Gastroesophageal sphincter (tissue), 4 donors: Measurements from ENCODE around the gene MAN2A1. TPM values are rescaled to one million over a fixed set of nuclear protein-coding genes. Genes with fewer than 3 reads are reported as not detected.

ENCODE experiments used
- ATAC-seq: fragments of 150-250 bp; one replicate; pipeline ENCODE4 v1.9.1; 2016; ENCODE audit warnings: mild to moderate bottlenecking, moderate library complexity
- H3K27ac ChIP-seq, 4 donors: fragments of 200-600 bp; sonication (generic) in 3 of 4; 1 replicate in 3 of 4; 2 replicates in 1 of 4; pipeline ENCODE4 v1.5.1; 2016 to 2019
- H3K27me3 ChIP-seq: fragments of 200-600 bp; sonication (generic); one replicate; pipeline ENCODE4 v1.5.1; 2019
- H3K36me3 ChIP-seq, 2 donors: fragments of 200-600 bp; sonication (generic); one replicate each; pipeline ENCODE4 v1.5.1; 2019; ENCODE audit warnings: control low read depth in 1 of 2
- H3K4me1 ChIP-seq, 3 donors: fragments of 200-600 bp; sonication (generic); 1 replicate in 2 of 3; 2 replicates in 1 of 3; pipeline ENCODE4 v1.5.1; 2016 to 2019; ENCODE audit warnings: control low read depth in 2 of 3
- H3K4me3 ChIP-seq, 2 donors: fragments of 200-600 bp; sonication (generic); one replicate each; pipeline ENCODE4 v1.5.1; 2019; ENCODE audit warnings: mild to moderate bottlenecking in 1 of 2, moderate library complexity in 1 of 2
- H3K9me3 ChIP-seq, 3 donors: fragments of 200-600 bp; sonication (generic); one replicate each; pipeline ENCODE4 v1.5.1; 2017 to 2019; ENCODE audit warnings: control low read depth in 2 of 3
- CTCF ChIP-seq, 4 experiments: fragments of 200-600 bp in 2 of 4; fragments of 450-650 bp in 2 of 4; sonication (generic) in 1 of 4; IDR thresholded peaks; one replicate each; pipeline ENCODE4 v1.5.1; 2017 to 2019; ENCODE audit warnings: antibody characterized with exemption in 4 of 4, mild to moderate bottlenecking in 2 of 4, moderate library complexity in 2 of 4
- EP300 ChIP-seq: sonication (generic); formaldehyde crosslinking; IDR thresholded peaks from one replicate; pipeline ENCODE4 v1.6.1; 2017; ENCODE audit warnings: antibody characterized with exemption, mild to moderate bottlenecking
- POLR2A ChIP-seq, 2 donors: fragments of 450-650 bp; IDR thresholded peaks; one replicate each; pipeline ENCODE4 v1.6.1; 2017; ENCODE audit warnings: antibody characterized with exemption in 2 of 2, mild to moderate bottlenecking in 2 of 2, moderate library complexity in 1 of 2
- POLR2AphosphoS5 ChIP-seq: sonication (generic); formaldehyde crosslinking; IDR thresholded peaks from one replicate; pipeline ENCODE4 v1.6.1; 2017; ENCODE audit warnings: antibody characterized with exemption
- WGBS, 2 donors: methylation state at CpG; one replicate each; pipeline ENCODE4 v1.1.5; 2018; ENCODE audit warnings: low coverage in 1 of 2; 5-methylcytosine and 5-hydroxymethylcytosine counted together
- total RNA-seq, 4 donors: library from RNA; depleted of rRNA; stranded (reverse); fragments of >200 nt; gene quantifications; one replicate each; pipeline ENCODE4 v1.1.0, GENCODE V29; 2016

MAN2A1 gene
- total RNA-seq, 4 donors from 2014 or later, result 19.6 to 55.6 (median 34.1) TPM

DNA sequence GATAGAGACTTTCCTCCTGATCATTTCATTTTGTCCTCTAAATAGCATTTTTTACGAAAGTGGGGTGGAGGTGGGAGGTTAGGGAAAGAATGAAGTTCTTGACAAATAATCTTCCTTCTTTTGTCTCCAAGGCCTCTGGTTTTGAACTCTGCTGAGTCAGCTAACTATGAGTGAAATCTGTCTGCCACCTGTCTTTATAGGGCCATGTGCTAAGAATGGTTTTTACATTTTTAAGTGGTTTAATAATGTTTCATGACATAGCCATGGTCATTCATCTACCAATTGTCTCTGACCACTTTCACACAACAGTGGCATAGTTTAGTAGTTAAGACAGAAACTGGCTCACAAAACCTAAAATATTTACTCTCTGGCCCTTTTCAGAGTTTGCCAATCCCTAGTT is 7.6 kb downstream of the MAN2A1 start:
- no peak overlapping the region for H3K27ac ChIP-seq
- WGBS, 2 donors, result 75 to 100% methylated on average over 1 of the region's 1 CpG
- TF ChIP-seq POLR2AphosphoS5, result no peak
- TF ChIP-seq EP300, result no peak
- TF ChIP-seq POLR2A (IDR thresholded peaks at IDR 0.05), result no peak
- TF ChIP-seq CTCF (IDR thresholded peaks at IDR 0.05), result no peak
- no peak for ATAC-seq
- H3K36me3 ChIP-seq, result no peaks in the 10 kb centered on the region
- no peak overlapping the region for H3K4me3 ChIP-seq
- no peaks in the 10 kb centered on the region for H3K27me3 ChIP-seq
- H3K9me3 ChIP-seq, result no peaks in the 10 kb centered on the region
- peaks cover 5 to 51% (median 8%) of the 10 kb centered on the region in 3 donors for H3K4me1 ChIP-seq

DNA sequence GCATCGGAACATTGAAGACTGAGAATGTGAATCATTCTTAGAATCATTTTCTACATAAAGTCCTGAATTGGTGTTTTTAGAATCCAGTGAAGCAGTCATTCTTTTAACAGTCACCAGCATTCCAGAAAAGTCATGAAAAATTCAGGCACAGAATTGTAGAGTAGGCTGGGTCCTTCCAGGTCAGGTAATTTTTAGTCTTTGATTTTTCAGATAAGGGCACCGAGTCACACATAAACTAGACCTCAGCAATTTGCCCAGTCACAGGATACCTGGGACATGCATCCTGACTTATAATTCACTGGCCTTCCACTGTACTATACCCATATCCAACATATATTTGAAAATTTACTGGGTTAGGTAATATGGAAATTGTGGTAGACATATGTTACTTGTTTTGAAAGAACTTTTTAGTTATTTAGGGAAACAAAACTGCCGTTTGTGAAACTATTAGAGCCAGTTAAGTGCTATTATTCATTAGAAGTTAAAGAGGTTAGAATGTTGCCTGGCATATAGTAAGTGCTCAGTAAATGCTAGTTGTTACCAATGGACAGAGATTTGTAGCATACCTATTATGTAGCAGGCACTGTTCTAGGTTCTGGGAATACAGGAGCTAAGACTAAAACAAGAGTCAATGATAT is 10.9 kb downstream of the MAN2A1 start:
- ATAC-seq, result no peak
- TF ChIP-seq EP300, result no peak
- TF ChIP-seq POLR2AphosphoS5, result no peak
- no peak for TF ChIP-seq POLR2A (IDR thresholded peaks at IDR 0.05)
- no peak for TF ChIP-seq CTCF (IDR thresholded peaks at IDR 0.05)
- Histone ChIP-seq H3K36me3 (no peaks in the 10 kb centered on the region), H3K4me1 (peaks cover 14 to 45% (median 16%) of the 10 kb centered on the region in 3 donors), H3K9me3 (no peaks in the 10 kb centered on the region), H3K27me3 (no peaks in the 10 kb centered on the region), H3K4me3 (no peak overlapping the region), H3K27ac (no peak overlapping the region)
- 94 to 100% methylated on average over 3 of the region's 3 CpGs for WGBS, 2 donors

DNA sequence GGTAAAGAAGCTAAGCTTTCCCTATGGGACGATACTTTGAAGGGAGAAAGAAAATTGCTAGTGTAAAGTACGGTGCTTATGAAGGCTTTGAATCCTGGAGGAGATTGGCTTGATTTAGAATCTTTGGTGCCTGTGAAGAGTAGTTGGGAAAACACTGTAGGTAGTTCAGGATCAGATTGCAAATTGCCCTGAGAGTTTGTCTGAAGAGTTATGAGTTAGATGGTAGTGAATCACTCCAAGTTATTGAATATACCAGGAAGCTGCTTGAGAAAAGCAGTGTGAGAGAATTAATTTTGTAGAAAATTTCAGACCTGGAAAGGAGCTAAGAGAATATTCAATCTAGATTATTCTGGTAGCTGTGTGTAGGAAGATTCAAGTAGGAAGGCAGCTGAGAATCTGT is 11.5 kb downstream of the MAN2A1 start:
- no peak for ATAC-seq
- Histone ChIP-seq H3K4me3 (no peak overlapping the region), H3K27me3 (no peaks in the 10 kb centered on the region), H3K36me3 (no peaks in the 10 kb centered on the region), H3K4me1 (peaks cover 16 to 45% (median 18%) of the 10 kb centered on the region in 3 donors), H3K9me3 (no peaks in the 10 kb centered on the region), H3K27ac (no peak overlapping the region)
- WGBS, 2 donors, result 83 to 100% methylated on average over 1 to 2 of the region's 2 CpGs
- TF ChIP-seq POLR2A (IDR thresholded peaks at IDR 0.05), result no peak
- no peak for TF ChIP-seq POLR2AphosphoS5
- no peak for TF ChIP-seq EP300
- no peak for TF ChIP-seq CTCF (IDR thresholded peaks at IDR 0.05)

GRCh38 chr5:109701792-109702191 is 12.1 kb downstream of the MAN2A1 start:
- H3K27me3 ChIP-seq, result no peaks in the 10 kb centered on the region
- no peak overlapping the region for H3K4me3 ChIP-seq
- no peaks in the 10 kb centered on the region for H3K36me3 ChIP-seq
- H3K27ac ChIP-seq, result no peak overlapping the region
- 82 to 85% methylated on average over 2 of the region's 2 CpGs for WGBS, 2 donors
- H3K9me3 ChIP-seq, result no peaks in the 10 kb centered on the region
- H3K4me1 ChIP-seq, result peaks cover 16 to 42% (median 18%) of the 10 kb centered on the region in 3 donors
- no peak for ATAC-seq
- TF ChIP-seq POLR2AphosphoS5 (no peak), EP300 (no peak), CTCF (IDR thresholded peaks at IDR 0.05) (no peak), POLR2A (IDR thresholded peaks at IDR 0.05) (no peak)

DNA sequence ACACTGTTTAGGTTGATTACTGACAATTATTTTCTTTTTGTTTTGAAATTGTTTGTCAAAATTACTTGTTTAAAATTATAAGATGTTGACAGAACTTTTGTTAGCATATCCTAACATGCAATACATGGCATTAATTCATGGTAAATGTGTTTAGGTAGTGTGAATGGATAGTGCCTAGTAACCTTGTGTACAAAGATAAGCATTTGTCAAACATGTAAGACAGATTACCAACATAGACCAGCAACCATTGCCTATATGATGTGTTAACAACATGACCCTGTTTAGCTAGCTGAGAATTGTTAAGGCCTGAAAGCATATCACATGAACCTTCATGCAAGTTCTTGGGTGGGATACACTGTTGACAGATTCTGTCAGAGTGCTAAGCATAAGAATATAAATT is 13.4 kb downstream of the MAN2A1 start:
- Histone ChIP-seq H3K9me3 (no peaks in the 10 kb centered on the region), H3K4me1 (peaks cover 16 to 35% (median 18%) of the 10 kb centered on the region in 3 donors), H3K27me3 (no peaks in the 10 kb centered on the region), H3K27ac (no peak overlapping the region), H3K4me3 (no peak overlapping the region), H3K36me3 (no peaks in the 10 kb centered on the region)
- no peak for ATAC-seq
- TF ChIP-seq EP300 (no peak), CTCF (IDR thresholded peaks at IDR 0.05) (no peak), POLR2A (IDR thresholded peaks at IDR 0.05) (no peak), POLR2AphosphoS5 (no peak)
